Gastrocnemius medialis (tissue), 4 donors: ENCODE data around the gene SLC50A1.

Experiments used
- POLR2A ChIP-seq, 2 donors: fragments of 450-650 bp; IDR thresholded peaks; one replicate each; pipeline ENCODE4 v1.6.1; 2017; ENCODE audit warnings: antibody characterized with exemption in 2 of 2, mild to moderate bottlenecking in 2 of 2, moderate library complexity in 2 of 2
- TF ChIP-seq, protein P1 (sequence below), 5 experiments: fragments of 450-650 bp in 3 of 5; fragments of 200-600 bp in 2 of 5; sonication (generic) in 2 of 5; IDR thresholded peaks in 4 of 5; conservative IDR thresholded peaks in 1 of 5; 1 replicate in 4 of 5; 2 replicates in 1 of 5; pipeline ENCODE4 v1.5.1; 2016 to 2019; ENCODE audit warnings: antibody characterized with exemption in 5 of 5, mild to moderate bottlenecking in 3 of 5, moderate library complexity in 3 of 5

DNA sequence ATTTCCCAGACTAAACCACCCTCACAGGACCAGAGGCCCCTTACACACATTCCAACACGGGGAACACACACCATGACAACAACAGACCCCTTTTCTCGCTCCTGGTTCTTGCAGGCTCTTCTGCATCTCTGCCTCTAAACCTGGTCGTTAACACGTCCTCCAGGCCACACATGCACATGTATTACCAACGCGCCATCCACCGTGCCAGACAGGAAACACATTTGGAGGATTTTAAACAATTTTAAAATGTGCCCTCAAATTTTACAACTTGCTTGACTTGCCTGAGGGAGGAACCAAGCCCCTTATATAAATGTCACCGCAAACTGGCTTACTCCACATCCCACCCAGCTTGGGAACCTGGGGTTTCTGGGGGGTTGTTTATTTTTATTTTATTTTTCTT is 24.8 kb upstream of the SLC50A1 start:
- TF ChIP-seq, protein P1, sequence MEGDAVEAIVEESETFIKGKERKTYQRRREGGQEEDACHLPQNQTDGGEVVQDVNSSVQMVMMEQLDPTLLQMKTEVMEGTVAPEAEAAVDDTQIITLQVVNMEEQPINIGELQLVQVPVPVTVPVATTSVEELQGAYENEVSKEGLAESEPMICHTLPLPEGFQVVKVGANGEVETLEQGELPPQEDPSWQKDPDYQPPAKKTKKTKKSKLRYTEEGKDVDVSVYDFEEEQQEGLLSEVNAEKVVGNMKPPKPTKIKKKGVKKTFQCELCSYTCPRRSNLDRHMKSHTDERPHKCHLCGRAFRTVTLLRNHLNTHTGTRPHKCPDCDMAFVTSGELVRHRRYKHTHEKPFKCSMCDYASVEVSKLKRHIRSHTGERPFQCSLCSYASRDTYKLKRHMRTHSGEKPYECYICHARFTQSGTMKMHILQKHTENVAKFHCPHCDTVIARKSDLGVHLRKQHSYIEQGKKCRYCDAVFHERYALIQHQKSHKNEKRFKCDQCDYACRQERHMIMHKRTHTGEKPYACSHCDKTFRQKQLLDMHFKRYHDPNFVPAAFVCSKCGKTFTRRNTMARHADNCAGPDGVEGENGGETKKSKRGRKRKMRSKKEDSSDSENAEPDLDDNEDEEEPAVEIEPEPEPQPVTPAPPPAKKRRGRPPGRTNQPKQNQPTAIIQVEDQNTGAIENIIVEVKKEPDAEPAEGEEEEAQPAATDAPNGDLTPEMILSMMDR (IDR thresholded peaks at IDR 0.05 in 4 of 5, conservative IDR thresholded peaks at IDR 0.05 in 1 of 5) = no peak
- TF ChIP-seq POLR2A (IDR thresholded peaks at IDR 0.05) = no peak
